ENCODE data around the gene CEP70.

- TF ChIP-seq ZBTB7A (IDR thresholded peaks at IDR 0.05; ENCODE audit: low read depth) (no peak), YY1 (IDR thresholded peaks at IDR 0.05; ENCODE audit: low read depth) (no peak)
These were observed 100.1 kb downstream of the CEP70 start for GRCh38 chr3:138493804-138494606.

Data from Ishikawa (cell line).